Keratinocyte (primary cell): Measurements from ENCODE around the gene ADGRD1. TPM values are rescaled to one million over a fixed set of nuclear protein-coding genes. Genes with fewer than 3 reads are reported as not detected.

Experiments
- DNase-seq: peaks from one replicate; pipeline ENCODE4 v3.0.0-alpha.2; 2011; ENCODE audit warnings: low read depth, missing footprints, low spot score
- FAIRE-seq: peaks from 2 replicates; lab custom pipeline; 2011; peaks lifted over from hg19 to GRCh38; lab: Jason Lieb, UNC
- H2AFZ ChIP-seq: 2 replicates; pipeline ENCODE4 v1.6.0; 2012; ENCODE audit warnings: low read length, control low read depth, inconsistent platforms; ENCODE audit not compliant: control insufficient read depth
- H3K27ac ChIP-seq: 2 replicates; pipeline ENCODE4 v1.5.1; 2011; ENCODE audit warnings: low read length; ENCODE audit not compliant: control insufficient read depth, insufficient read depth
- H3K27me3 ChIP-seq: 3 replicates; pipeline ENCODE4 v1.6.0; 2011; ENCODE audit warnings: low read length; ENCODE audit not compliant: control insufficient read depth, insufficient read depth; ENCODE audit errors: extremely low read depth
- H3K36me3 ChIP-seq, 2 experiments: 2 replicates in 1 of 2; 3 replicates in 1 of 2; pipeline ENCODE4 v1.5.1; 2011; ENCODE audit warnings: low read length in 2 of 2, mild to moderate bottlenecking in 1 of 2; ENCODE audit not compliant: control insufficient read depth in 2 of 2, insufficient read depth in 2 of 2; ENCODE audit errors: extremely low read depth in 1 of 2
- H3K4me1 ChIP-seq: 3 replicates; pipeline ENCODE4 v1.5.1; 2011; ENCODE audit warnings: low read length; ENCODE audit not compliant: control insufficient read depth, insufficient read depth; ENCODE audit errors: extremely low read depth
- H3K4me2 ChIP-seq: 3 replicates; pipeline ENCODE4 v1.6.0; 2011; ENCODE audit warnings: low read depth, low read length; ENCODE audit not compliant: control insufficient read depth, insufficient read depth; ENCODE audit errors: extremely low read depth
- H3K4me3 ChIP-seq, 3 experiments: fragments of 200-600 bp in 1 of 3; sonication (generic) in 1 of 3; 2 replicates in 2 of 3; 3 replicates in 1 of 3; pipeline ENCODE4 v1.5.1; 2011 to 2016; ENCODE audit warnings: low read length in 3 of 3, mild to moderate bottlenecking in 3 of 3, control low read depth in 2 of 3, inconsistent platforms in 1 of 3, low read depth in 1 of 3, mixed read lengths in 1 of 3, mixed run types in 1 of 3, moderate library complexity in 1 of 3; ENCODE audit not compliant: control insufficient read depth in 2 of 3, insufficient read depth in 2 of 3; ENCODE audit errors: extremely low read depth in 1 of 3
- H3K79me2 ChIP-seq: 2 replicates; pipeline ENCODE4 v1.6.0; 2012; ENCODE audit warnings: low read length; ENCODE audit not compliant: control insufficient read depth, insufficient read depth
- H3K9ac ChIP-seq: 3 replicates; pipeline ENCODE4 v1.6.0; 2011; ENCODE audit warnings: low read length; ENCODE audit not compliant: control insufficient read depth, insufficient read depth; ENCODE audit errors: extremely low read depth
- H3K9me1 ChIP-seq: 3 replicates; pipeline ENCODE4 v1.6.0; 2011; ENCODE audit warnings: low read length; ENCODE audit not compliant: control insufficient read depth, insufficient read depth; ENCODE audit errors: extremely low read depth
- H3K9me3 ChIP-seq: 2 replicates; pipeline ENCODE4 v1.5.1; 2012; ENCODE audit warnings: low read depth, low read length; ENCODE audit not compliant: control insufficient read depth
- H4K20me1 ChIP-seq: 3 replicates; pipeline ENCODE4 v1.6.0; 2011; ENCODE audit warnings: low read length; ENCODE audit not compliant: control insufficient read depth, insufficient read depth; ENCODE audit errors: extremely low read depth
- CTCF ChIP-seq, 3 experiments: IDR thresholded peaks in 1 of 3; conservative IDR thresholded peaks in 1 of 3; optimal IDR thresholded peaks in 1 of 3; 2 replicates in 2 of 3; 3 replicates in 1 of 3; pipeline versions ENCODE3 to v1.5.1; 2011; ENCODE audit warnings: low read length in 3 of 3, mild to moderate bottlenecking in 3 of 3, moderate library complexity in 2 of 3, control low read depth in 1 of 3, inconsistent platforms in 1 of 3; ENCODE audit not compliant: insufficient read depth in 2 of 3; ENCODE audit errors: extremely low read depth in 1 of 3
- EZH2 ChIP-seq: IDR thresholded peaks from one replicate; pipeline ENCODE4 v1.6.1; 2012; ENCODE audit warnings: inconsistent platforms, mild to moderate bottlenecking, low read length, moderate library complexity
- dilution Hi-C: fragments of 300-500 bp; cut with MboI; formaldehyde crosslinking; loops from one replicate; pipeline ENCODE4 v1.7.0; 2020; ENCODE audit warnings: low sequenced_read_pairs; ENCODE audit not compliant: extremely low pct_ligation_motif_present
- polyA plus RNA-seq, 5 experiments: library from polyadenylated mRNA; depleted of rRNA in 3 of 5; stranded (reverse) in 3 of 5; stranded (forward) in 1 of 5; unstranded in 1 of 5; fragments of >200 nt; gene quantifications; 1 replicate in 1 of 5; 2 replicates in 3 of 5; 3 replicates in 1 of 5; pipeline versions ENCODE4 v1.2.1 to v1.2.3, GENCODE V29; 2011 to 2012; ENCODE audit warnings: missing spikeins in 2 of 5, low read depth in 1 of 5, low replicate concordance in 1 of 5

Gene ADGRD1
- polyA plus RNA-seq, 1 donor (not counting 4 experiments of a cell fraction or from before 2014, with no cell fraction given) = not detected

GRCh38 chr12:130972586-130972950 is 18.9 kb downstream of the ADGRD1 start:
- Histone ChIP-seq H3K79me2 (no peaks in the 10 kb centered on the region), H3K9me1 (no peaks in the 10 kb centered on the region), H3K36me3 (no peaks in the 10 kb centered on the region), H4K20me1 (no peaks in the 10 kb centered on the region), H3K4me1 (no peaks in the 10 kb centered on the region), H3K9ac (no peak overlapping the region), H2AFZ (no peak overlapping the region), H3K9me3 (no peaks in the 10 kb centered on the region), H3K27ac (no peak overlapping the region), H3K4me2 (no peak overlapping the region), H3K4me3 (no peak overlapping the region), H3K27me3 (no peaks in the 10 kb centered on the region)
- no peak for FAIRE-seq
- DNase-seq = no peak
- TF ChIP-seq EZH2 (no peak), CTCF (optimal IDR thresholded peaks at IDR 0.05 in 1 of 3, IDR thresholded peaks at IDR 0.05 in 1 of 3, conservative IDR thresholded peaks at IDR 0.05 in 1 of 3; ENCODE audit: extremely low read depth in 1 of 3, insufficient read depth in 2 of 3, low read length in 3 of 3) (no peak)
- dilution Hi-C loops = no loop called here

- FAIRE-seq (no peak), DNase-seq (no peak)
- H4K20me1 ChIP-seq = no peaks in the 10 kb centered on the region
- no peak overlapping the region for H3K4me3 ChIP-seq
- H3K4me1 ChIP-seq = no peaks in the 10 kb centered on the region
- no peaks in the 10 kb centered on the region for H3K79me2 ChIP-seq
- H3K9me3 ChIP-seq = no peaks in the 10 kb centered on the region
- TF ChIP-seq EZH2 (no peak), CTCF (optimal IDR thresholded peaks at IDR 0.05 in 1 of 3, IDR thresholded peaks at IDR 0.05 in 1 of 3, conservative IDR thresholded peaks at IDR 0.05 in 1 of 3; ENCODE audit: extremely low read depth in 1 of 3, insufficient read depth in 2 of 3, low read length in 3 of 3) (no peak)
- H3K9ac ChIP-seq = no peak overlapping the region
- dilution Hi-C loops = no loop called here
- H3K27ac ChIP-seq = no peak overlapping the region
- no peak overlapping the region for H2AFZ ChIP-seq
- no peak overlapping the region for H3K4me2 ChIP-seq
- no peaks in the 10 kb centered on the region for H3K9me1 ChIP-seq
- H3K27me3 ChIP-seq = no peaks in the 10 kb centered on the region
- no peaks in the 10 kb centered on the region for H3K36me3 ChIP-seq
Measured at GRCh38 chr12:130973109-130973508, 19.4 kb downstream of the ADGRD1 start.
